Hepatocyte (in vitro differentiated cells): Measurements from ENCODE around the gene UPK1B.

Experiments used
- EZH2 ChIP-seq: fragments of 200-600 bp; sonication (generic); IDR thresholded peaks from 2 replicates; pipeline ENCODE4 v1.6.1; 2016; ENCODE audit warnings: antibody characterized with exemption, mild to moderate bottlenecking, borderline replicate concordance
- EZH2phosphoT487 ChIP-seq: fragments of 200-600 bp; sonication (generic); IDR thresholded peaks from one replicate; pipeline ENCODE4 v1.6.1; 2018; ENCODE audit warnings: antibody characterized with exemption, mild to moderate bottlenecking, low read depth, moderate library complexity; ENCODE audit not compliant: unreplicated experiment, severe bottlenecking
- TF ChIP-seq, protein P1 (sequence below): fragments of 200-600 bp; sonication (generic); IDR thresholded peaks from 2 replicates; pipeline ENCODE4 v1.5.1; 2016; ENCODE audit warnings: antibody characterized with exemption, mild to moderate bottlenecking; ENCODE audit not compliant: poor library complexity

DNA sequence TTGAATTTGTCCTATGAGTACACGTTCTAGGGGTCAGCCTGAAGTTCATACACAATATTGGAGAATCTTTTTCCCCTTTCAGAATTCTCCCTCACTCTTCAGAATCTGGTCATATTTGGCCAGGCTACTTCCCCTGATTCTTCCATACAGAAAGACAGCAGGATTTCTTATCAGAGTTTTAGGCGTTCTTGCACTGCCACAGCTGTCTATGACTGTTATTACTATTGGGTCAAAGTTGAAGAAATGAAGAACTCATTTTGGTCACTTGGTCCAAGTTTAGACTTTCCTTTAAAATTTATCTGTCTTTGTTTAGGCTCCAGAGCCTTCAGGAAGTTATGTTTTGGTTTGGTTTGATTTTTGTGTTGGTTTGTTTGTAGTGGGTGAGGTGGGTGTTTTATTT, 15.4 kb upstream of the UPK1B start:
- TF ChIP-seq, protein P1, sequence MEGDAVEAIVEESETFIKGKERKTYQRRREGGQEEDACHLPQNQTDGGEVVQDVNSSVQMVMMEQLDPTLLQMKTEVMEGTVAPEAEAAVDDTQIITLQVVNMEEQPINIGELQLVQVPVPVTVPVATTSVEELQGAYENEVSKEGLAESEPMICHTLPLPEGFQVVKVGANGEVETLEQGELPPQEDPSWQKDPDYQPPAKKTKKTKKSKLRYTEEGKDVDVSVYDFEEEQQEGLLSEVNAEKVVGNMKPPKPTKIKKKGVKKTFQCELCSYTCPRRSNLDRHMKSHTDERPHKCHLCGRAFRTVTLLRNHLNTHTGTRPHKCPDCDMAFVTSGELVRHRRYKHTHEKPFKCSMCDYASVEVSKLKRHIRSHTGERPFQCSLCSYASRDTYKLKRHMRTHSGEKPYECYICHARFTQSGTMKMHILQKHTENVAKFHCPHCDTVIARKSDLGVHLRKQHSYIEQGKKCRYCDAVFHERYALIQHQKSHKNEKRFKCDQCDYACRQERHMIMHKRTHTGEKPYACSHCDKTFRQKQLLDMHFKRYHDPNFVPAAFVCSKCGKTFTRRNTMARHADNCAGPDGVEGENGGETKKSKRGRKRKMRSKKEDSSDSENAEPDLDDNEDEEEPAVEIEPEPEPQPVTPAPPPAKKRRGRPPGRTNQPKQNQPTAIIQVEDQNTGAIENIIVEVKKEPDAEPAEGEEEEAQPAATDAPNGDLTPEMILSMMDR: no peak
- TF ChIP-seq EZH2 (no peak), EZH2phosphoT487 (no peak)
